HG02885 (cell line): ENCODE results near the gene RAB36.
"Not testable (repeated sequence)": the region's sequence is repeated elsewhere in the genome, so short reads cannot be mapped to it uniquely, and the experiment has no call there.

Experiments used
- ATAC-seq: cut with Tn5 transposase; IDR thresholded peaks from one replicate; pipeline ENCODE4 v1.9.1; 2021; ENCODE audit warnings: mild to moderate bottlenecking; ENCODE audit not compliant: unreplicated experiment, poor library complexity

RAB36 gene

GRCh38 chr22:23132376-23133091, 12.7 kb upstream of the RAB36 start:
- ATAC-seq, result no peak

DNA sequence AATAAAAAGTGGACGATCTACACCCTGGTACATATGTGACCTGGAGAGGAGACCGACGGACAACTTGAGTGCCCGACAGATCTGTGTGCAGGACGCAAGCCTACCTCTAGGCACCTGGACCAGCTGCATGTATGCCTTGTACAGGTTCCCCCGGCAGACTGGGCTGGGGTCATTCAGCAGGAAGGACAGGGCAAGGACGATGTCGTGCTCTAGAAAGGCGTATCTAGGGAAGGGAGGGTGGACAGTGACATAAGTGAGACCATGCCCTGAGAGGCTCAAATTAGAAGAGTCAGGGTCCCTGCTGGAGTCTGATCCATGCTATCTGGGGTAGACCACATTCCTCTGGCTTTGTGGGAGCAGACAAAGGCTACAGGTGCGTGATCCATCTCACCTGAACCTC, 11.4 kb upstream of the RAB36 start:
- ATAC-seq, result no peak

GRCh38 chr22:23136991-23137390, 8.3 kb upstream of the RAB36 start:
- ATAC-seq, result not testable (repeated sequence)

GRCh38 chr22:23137468-23137867, 7.8 kb upstream of the RAB36 start:
- no peak for ATAC-seq

DNA sequence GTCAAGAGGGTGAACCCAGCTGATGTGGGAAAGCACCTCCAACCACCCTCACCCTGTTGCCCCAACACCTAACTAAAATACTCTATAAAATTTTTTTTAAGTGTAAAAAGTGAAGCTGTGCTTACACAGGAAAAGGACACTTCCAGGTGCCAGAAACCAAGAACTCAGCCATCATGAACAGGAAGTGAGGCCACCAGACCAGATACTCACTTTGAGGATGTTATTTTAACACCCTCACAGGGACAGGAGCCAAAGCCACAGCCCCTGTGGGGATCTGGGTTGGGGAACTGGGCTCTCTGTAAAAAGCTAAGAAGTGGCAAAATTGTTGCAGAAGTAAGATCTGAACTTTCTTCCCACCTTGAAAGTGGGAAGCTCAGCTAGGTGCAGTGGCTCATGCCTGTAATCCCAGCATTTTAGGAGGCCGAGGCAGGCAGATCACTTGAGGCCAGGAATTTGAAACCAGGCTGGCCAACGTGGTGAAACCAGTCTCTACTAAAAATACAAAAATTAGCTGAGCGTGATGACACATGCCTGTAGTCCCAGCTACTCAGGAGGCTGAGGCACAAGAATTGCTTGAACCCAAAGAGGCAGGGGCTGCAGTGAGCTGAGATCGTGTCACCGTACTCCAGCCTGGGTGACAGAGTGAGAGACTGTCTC, 7.2 kb upstream of the RAB36 start:
- ATAC-seq, result no peak

GRCh38 chr22:23138584-23139435, 6.5 kb upstream of the RAB36 start:
- ATAC-seq, result no peak

- no peak for ATAC-seq
These were observed 4.9 kb upstream of the RAB36 start for GRCh38 chr22:23140385-23140784.

GRCh38 chr22:23142546-23143105, 2.7 kb upstream of the RAB36 start:
- no peak for ATAC-seq

DNA sequence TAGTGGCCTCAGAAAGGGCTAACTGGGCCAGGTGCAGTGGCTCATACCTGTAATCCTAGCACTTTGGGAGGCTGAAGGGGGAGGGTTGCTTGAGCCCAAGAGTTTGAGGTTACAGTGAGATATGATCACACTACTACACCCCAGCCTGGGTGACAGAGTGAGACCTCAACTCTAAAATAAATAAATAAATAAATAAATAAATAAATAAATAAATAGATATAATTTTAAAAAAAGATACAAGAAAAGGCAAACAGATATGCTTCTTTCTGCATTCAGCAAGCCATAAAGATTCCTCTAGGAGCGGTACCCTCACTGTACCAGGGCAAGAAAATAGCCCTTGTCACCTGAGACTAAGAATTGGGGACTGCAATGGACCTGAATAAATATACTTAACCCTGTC, 2.2 kb upstream of the RAB36 start:
- ATAC-seq, result no peak

DNA sequence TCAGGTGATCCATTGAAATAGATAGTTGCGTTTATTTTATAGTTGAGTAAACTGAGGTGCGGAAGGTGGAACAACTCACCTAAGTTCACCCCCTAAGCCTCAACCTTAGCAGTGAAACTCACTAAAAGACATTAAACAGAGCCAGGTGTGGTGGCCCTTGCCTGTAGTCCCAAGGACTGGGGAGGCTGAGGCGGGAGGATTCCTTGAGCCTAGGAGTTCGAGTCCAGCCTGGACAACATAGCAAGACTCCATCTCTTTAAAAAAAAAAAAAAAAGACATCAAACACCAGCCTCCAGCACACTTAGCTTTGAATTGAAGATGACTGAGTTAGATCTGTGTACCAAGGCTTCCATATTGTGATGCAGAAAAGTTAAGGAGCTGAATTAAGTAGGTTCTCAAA, 845 bp upstream of the RAB36 start:
- no peak for ATAC-seq

DNA sequence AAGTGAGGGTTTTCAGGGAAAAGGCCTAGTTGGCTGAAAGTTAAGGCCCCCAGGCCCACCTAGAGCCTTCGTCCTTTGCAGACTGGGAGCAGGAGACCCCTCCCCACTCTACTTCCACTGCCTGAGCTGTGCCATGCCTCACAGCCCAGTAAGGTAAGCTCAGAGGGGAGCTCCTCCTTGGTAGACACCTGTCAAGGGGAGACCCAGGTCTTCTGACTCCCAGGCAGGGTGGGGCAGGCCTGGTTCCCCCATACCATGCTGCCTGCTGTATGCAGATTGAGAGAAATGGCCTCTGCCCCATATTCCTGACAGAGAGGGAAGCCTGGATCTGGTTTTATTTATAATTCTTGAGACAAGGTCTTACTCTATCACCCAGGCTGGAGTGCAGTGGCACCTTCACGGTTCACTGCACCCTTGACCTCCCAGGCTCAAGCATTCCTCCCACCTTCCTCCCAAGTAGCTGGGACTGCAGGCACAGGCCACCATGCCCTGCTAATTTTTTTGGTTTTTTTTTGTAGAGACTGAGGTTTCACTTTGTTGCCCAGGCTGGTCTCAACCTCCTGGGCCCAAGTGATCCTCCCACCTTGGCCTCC, 697 bp downstream of the RAB36 start:
- no peak for ATAC-seq

DNA sequence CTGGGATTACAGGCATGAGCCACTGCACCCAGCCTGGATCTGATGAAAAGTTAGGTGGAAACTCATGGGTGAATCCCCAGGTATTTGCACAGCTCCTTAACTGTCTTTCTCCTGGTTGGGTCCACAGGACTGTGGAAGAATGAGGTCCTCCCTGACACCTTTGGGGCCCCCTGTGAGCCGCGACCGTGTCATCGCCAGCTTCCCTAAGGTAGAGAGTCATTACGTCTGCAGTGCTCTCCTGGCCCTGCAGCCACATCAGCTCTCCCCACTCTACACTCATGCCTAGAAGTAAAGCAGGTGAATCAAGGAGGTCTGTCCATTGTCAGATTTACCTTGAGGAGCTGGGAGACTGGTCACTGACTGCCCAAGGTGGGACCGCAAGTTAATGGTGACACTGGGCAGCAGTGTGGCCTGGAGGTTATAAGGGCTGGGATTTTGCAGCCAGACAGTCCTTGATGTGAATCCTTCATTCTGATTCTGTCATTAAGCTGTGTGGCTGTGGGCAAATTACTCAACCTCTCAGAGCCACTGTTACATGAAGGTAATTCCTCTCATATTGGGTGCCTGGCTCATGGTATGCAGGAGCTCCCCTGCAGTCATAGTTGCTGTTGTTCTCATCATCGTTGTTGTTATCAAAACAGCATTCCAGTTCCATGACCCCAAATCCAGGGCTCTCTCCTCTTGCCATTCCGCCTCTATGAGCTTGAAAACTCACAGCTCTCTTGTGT, 1.4 kb downstream of the RAB36 start:
- no peak for ATAC-seq

GRCh38 chr22:23147617-23148387, 2.5 kb downstream of the RAB36 start:
- no peak for ATAC-seq

GRCh38 chr22:23149743-23150238, 4.5 kb downstream of the RAB36 start:
- no peak for ATAC-seq

- no peak for ATAC-seq
These were observed 5.5 kb downstream of the RAB36 start for GRCh38 chr22:23150762-23151161.

DNA sequence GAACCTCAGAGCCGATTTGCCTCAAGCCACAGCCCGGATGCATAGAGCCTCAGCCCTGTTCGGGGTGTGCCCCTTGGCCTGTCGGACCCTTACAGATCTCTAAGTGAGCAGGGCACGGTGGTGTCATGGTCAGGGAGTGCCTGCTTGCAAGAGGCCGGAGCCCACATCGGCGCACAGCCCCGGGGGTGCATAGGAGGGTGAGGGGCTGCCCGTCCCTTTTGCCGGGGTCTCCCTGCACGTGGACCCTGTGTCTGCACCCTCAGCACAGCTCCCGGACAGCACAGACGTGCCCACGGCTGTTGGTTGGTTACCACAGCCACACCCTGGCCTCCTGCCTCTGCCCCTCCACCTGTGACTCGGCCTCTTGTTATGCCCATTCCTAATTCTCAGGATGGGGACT, 6.5 kb downstream of the RAB36 start:
- ATAC-seq, result no peak

DNA sequence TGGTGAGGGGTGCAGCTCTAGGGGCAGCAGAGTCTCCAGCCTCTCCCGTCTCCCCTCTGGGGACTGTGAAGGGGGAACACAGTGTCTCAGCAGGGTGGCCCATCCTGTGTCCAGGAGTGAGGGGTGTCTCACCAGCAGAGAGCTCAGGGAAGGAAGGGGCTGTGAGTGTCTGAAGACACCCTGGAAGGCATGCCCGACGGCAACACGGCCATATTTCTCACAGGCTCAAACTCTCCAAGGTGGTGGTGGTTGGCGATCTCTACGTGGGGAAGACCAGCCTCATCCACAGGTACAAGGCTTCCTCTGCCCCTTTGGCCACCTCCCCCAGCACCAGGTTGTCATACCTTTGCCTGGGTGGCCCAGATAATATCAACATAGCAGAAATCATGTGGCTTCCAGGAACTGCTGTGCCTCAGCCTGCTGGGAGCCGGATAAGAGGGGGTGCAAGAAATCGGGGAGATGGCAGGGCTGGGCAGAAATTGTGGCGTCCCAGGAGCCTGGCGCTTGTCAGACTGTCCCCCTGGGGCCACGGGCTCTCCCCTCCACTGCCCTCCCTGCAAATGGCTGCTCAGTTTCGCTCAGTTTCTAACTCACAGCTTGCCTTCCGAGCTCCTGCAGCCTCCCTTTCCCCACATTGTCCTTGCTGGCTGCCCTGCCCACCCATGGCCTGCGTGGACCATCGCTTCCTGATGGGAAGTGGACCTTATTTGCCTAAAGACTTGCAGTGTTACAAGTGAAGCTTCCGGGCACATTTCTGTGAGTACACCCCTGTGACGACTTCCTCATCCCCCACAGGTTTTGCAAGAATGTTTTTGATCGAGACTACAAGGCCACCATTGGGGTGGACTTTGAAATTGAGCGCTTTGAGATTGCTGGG, 7.2 kb downstream of the RAB36 start:
- ATAC-seq, result no peak

- no peak for ATAC-seq
These were observed 8.7 kb downstream of the RAB36 start for GRCh38 chr22:23153994-23154393.
